Fibroblast of villous mesenchyme (primary cell): ENCODE results near the gene PSMB1. TPM values are rescaled to one million over a fixed set of nuclear protein-coding genes. Genes with fewer than 3 reads are reported as not detected.

Source experiments
- DNase-seq: peaks from one replicate; pipeline ENCODE4 v3.0.0-alpha.2; 2010; ENCODE audit warnings: low read depth
- H3K4me3 ChIP-seq: 2 replicates; pipeline ENCODE4 v1.5.1; 2011; ENCODE audit warnings: low read depth, mild to moderate bottlenecking, low read length
- total RNA-seq: library from RNA; depleted of rRNA; stranded (reverse); fragments of >200 nt; gene quantifications from 2 replicates; pipeline ENCODE4 v1.2.3, GENCODE V29; 2012
- TF ChIP-seq, protein P1 (sequence below): IDR thresholded peaks from 2 replicates; pipeline ENCODE4 v1.5.1; 2012; ENCODE audit warnings: low read depth, mild to moderate bottlenecking, low read length; ENCODE audit not compliant: insufficient read depth

PSMB1 gene
- total RNA-seq, 1 donor, result 370 TPM

DNA sequence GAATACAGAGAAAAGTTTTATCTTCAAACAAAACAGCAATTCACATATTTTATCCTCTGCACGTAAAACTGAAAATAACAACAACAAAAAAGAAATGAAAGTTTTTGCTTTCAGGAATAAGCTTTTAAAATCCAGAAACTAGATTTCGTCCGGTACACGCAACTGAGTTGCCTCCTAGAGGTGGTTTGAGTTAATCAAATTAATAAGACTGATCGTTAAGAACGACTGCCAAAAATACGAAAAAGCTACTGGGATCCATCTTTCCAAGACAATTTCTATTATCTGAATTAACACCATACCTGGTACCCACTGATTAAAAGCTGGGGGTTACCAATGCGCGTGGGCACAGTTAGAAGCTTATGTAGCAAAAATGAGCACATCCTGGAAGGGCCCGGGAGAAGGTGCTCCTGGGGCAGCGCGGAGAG is 30.7 kb upstream of the PSMB1 start:
- no peak for DNase-seq
- H3K4me3 ChIP-seq, result peak overlapping the region; percentile 84
- TF ChIP-seq, protein P1, sequence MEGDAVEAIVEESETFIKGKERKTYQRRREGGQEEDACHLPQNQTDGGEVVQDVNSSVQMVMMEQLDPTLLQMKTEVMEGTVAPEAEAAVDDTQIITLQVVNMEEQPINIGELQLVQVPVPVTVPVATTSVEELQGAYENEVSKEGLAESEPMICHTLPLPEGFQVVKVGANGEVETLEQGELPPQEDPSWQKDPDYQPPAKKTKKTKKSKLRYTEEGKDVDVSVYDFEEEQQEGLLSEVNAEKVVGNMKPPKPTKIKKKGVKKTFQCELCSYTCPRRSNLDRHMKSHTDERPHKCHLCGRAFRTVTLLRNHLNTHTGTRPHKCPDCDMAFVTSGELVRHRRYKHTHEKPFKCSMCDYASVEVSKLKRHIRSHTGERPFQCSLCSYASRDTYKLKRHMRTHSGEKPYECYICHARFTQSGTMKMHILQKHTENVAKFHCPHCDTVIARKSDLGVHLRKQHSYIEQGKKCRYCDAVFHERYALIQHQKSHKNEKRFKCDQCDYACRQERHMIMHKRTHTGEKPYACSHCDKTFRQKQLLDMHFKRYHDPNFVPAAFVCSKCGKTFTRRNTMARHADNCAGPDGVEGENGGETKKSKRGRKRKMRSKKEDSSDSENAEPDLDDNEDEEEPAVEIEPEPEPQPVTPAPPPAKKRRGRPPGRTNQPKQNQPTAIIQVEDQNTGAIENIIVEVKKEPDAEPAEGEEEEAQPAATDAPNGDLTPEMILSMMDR, result no peak

DNA sequence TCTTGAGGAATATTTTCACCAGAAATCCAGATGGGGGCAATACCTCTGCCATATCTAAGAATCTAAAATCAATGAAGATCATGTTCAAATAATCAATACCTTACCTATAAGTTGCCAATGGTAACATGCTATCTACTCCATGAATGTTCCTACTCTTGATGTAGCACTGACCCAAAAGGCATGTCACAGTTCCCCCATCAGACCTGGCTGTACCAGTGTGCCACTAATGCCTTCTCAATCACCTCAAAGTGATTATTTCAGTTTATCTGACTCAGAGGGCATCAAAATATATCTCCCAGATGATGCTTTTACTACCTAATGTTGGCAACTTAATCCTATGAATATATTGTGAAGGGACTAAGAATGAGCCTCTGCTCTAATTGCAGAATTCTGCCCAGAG is 25.8 kb upstream of the PSMB1 start:
- no peak for DNase-seq
- TF ChIP-seq, protein P1, result no peak
- no peak overlapping the region for H3K4me3 ChIP-seq

DNA sequence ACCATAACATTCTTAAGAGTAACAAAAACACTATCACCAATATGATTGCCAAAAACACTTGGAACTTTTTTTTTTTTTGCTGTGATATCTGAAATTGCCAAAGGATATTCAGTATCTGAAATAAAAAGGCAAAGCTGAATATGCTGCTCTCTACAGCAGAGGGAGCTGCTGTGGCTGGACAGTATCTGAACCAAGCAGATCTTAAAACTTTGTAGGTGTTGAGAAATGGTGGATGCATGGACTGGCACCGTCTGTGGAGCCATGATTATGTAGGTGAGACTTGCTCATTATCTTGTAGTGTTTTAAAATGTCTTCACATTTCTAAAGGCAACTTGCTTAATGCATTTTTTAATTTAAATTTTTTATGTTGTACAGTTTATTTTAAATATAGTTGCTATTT is 22.1 kb upstream of the PSMB1 start:
- no peak overlapping the region for H3K4me3 ChIP-seq
- DNase-seq, result no peak
- TF ChIP-seq, protein P1, result peak; percentile 36

DNA sequence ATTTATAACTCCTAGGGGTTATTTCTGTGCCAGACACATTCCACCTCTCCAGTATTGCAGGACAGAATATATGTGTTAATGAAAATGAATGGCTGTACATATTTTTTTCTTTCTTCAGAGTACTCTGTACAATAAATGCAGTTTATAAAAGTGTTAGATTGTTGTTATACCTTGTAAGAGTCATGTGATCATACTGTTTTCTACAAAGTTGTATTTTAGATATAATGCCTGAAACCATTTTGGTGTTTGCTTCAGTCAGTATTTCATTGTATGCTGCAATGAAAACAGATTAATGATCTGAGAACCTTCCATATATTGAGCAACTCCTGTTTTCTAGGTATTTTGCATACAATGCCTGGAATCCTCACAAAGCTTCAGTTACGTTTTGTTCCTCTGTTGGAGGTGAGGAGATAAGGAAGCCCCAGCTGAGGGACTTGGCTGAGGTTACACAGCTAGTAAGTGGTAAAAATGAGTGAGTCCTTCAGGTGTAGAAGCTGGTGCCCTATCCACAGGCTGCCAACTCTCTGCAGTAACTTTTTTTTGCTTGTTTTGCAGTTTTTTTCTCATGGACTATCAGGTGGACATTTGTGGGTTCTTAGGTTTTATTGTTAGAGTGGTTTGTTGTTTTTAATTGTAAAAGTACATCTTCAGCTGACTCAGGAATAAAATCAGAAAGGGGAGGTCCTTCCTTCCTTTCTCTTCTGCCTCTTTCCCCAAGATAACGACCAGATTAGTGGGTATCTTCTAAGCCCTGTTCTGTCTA is 19.8 kb upstream of the PSMB1 start:
- no peak for DNase-seq

DNA sequence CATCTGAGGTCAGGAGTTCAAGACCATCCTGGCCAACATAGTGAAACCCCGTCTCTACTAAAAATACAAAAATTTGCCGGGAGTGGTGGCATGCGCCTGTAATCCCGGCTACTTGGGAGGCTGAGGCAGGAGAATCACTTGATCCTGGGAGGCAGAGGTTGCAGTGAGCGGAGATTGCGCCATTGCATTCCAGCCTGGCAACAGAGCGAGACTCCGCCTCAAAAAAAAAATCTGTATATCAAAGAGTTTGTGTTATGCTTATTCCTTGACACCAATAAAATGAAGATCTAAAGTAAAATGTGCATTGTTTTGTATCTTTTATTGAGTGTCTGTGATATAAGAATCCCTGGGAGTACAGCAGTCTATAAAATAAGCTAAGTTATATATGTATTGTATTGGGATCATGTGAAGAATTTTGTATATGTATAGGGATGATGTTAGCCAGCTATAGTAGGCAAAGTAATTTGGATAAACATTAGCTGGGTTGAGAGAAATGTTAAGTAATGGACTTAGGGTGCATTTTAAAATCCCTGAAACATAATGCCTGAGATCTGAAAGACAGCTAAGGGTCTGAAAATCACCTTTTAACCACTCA is 11.9 kb upstream of the PSMB1 start:
- TF ChIP-seq, protein P1, result no peak
- H3K4me3 ChIP-seq, result no peak overlapping the region
- DNase-seq, result no peak

More for the DNA sequence above, 19.8 kb upstream of the PSMB1 start:
- TF ChIP-seq, protein P1, result no peak
- H3K4me3 ChIP-seq, result no peak overlapping the region

DNA sequence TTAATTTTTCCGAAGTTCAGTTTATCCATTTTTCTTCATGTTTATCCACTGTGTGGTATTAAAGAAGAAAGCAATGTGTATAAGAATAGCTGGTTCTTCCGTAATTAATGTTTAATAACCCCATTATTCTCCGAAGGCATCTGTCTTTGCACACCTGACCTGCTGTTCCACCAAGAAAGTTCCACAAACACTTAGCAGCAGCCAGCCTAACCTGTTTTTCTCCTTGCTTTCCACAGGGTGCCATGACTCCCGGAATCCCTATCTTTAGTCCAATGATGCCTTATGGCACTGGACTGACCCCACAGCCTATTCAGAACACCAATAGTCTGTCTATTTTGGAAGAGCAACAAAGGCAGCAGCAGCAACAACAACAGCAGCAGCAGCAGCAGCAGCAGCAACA is 8.4 kb upstream of the PSMB1 start:
- TF ChIP-seq, protein P1, result no peak
- DNase-seq, result no peak

More for the DNA sequence above, 8.4 kb upstream of the PSMB1 start:
- H3K4me3 ChIP-seq, result no peak overlapping the region
